HG02970 (cell line): ENCODE measurements around the gene MYZAP.
"Not testable (repeated sequence)": the region's sequence is repeated elsewhere in the genome, so short reads cannot be mapped to it uniquely, and the experiment has no call there.

Source experiments
- ATAC-seq: cut with Tn5 transposase; IDR thresholded peaks from one replicate; pipeline ENCODE4 v1.9.1; 2021; ENCODE audit warnings: mild to moderate bottlenecking, moderate library complexity, moderate number of reproducible peaks; ENCODE audit not compliant: unreplicated experiment, low FRiP score

MYZAP gene

GRCh38 chr15:57592426-57592825 lies 722 bp downstream of the MYZAP start:
- no peak for ATAC-seq

GRCh38 chr15:57592836-57593420 lies 1.2 kb downstream of the MYZAP start:
- ATAC-seq, result no peak

GRCh38 chr15:57594479-57594878 lies 2.8 kb downstream of the MYZAP start:
- ATAC-seq, result no peak

GRCh38 chr15:57595011-57595866 lies 3.5 kb downstream of the MYZAP start:
- ATAC-seq, result no peak

GRCh38 chr15:57596301-57596855 lies 4.7 kb downstream of the MYZAP start:
- ATAC-seq, result no peak

- ATAC-seq, result no peak
These were observed 5.3 kb downstream of the MYZAP start for GRCh38 chr15:57596978-57597377.

GRCh38 chr15:57597431-57597830 lies 5.7 kb downstream of the MYZAP start:
- ATAC-seq, result no peak

- no peak for ATAC-seq
These were observed 6.6 kb downstream of the MYZAP start for GRCh38 chr15:57598346-57598745.

GRCh38 chr15:57599296-57599810 lies 7.6 kb downstream of the MYZAP start:
- ATAC-seq, result no peak

- ATAC-seq, result no peak
These were observed 8.5 kb downstream of the MYZAP start for GRCh38 chr15:57600197-57600596.

GRCh38 chr15:57604507-57604906 lies 12.8 kb downstream of the MYZAP start:
- ATAC-seq, result no peak

- ATAC-seq, result no peak
These were observed 13.8 kb downstream of the MYZAP start for GRCh38 chr15:57605491-57605890.

- no peak for ATAC-seq
These were observed 14.3 kb downstream of the MYZAP start for GRCh38 chr15:57606048-57606447.

GRCh38 chr15:57606816-57607215 lies 15.1 kb downstream of the MYZAP start:
- ATAC-seq, result no peak

GRCh38 chr15:57607570-57608000 lies 15.9 kb downstream of the MYZAP start:
- no peak for ATAC-seq

GRCh38 chr15:57609805-57610529 lies 18.3 kb downstream of the MYZAP start:
- ATAC-seq, result no peak

GRCh38 chr15:57611123-57611522 lies 19.4 kb downstream of the MYZAP start:
- no peak for ATAC-seq

- no peak for ATAC-seq
These were observed 20.2 kb downstream of the MYZAP start for GRCh38 chr15:57611938-57612337.

GRCh38 chr15:57614241-57614640 lies 22.5 kb downstream of the MYZAP start:
- no peak for ATAC-seq

- ATAC-seq, result not testable (repeated sequence)
These were observed 24.3 kb downstream of the MYZAP start for GRCh38 chr15:57615951-57616496.
